Caki2 (cell line): ENCODE data around the gene EFCAB6. TPM values are rescaled to one million over a fixed set of nuclear protein-coding genes. Genes with fewer than 3 reads are reported as not detected.

Experiments used
- DNase-seq: peaks from one replicate; pipeline ENCODE4 v3.0.0-alpha.2; 2015; ENCODE audit warnings: low read depth
- in situ Hi-C: cut with HindIII; loops from 2 replicates; pipeline ENCODE4 v1.10.0; 2016; ENCODE audit warnings: low sequenced_read_pairs, low pct_unique_long_range_greater_than_20kb, mixed read lengths
- total RNA-seq: library from RNA; depleted of rRNA; stranded (reverse); fragments of >200 nt; shearing (Covaris generic); gene quantifications from 2 replicates; pipeline ENCODE4 v1.2.3, GENCODE V29; 2014; ENCODE audit warnings: low replicate concordance

Gene EFCAB6
- total RNA-seq, 1 experiment from 2014 or later: 0.98 TPM

DNA sequence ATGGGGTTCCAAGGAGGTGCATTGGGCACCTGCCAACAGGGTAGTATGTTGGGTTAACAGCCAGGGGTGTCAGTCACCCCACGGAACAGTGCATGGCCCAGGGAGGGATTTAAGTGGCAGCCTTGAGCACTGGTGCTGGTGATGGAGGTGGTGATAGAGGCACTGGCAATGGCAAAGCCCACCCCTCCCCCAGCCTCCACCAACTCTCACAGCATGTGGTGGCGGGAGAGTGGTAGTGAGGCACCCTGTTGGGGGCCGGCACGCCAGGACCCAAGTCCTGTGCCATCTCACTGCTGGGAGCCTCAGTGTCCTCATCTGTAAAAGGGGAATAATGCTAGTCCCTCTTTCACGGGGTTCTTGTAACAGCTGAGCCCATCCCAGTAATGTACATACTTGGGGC is 318.8 kb downstream of the EFCAB6 start:
- in situ Hi-C loops: no loop called here
- no peak for DNase-seq

DNA sequence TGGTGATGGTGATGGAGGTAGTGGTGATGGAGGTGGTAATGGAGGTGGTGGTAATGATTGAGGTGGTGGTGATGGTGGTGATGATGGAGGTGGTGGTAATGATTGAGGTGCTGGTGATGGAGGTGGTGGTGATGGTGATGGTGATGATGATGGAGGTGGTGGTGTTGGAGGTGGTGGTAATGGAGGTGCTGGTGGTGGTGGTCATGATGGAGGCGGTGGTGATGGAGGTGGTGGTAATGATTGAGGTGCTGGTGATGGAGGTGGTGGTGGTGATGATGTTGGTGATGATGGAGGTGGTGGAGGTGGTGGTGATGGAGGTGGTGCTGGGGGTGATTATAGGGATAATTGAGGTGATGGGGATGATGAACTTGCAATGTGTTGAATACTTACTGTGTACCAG is 320.4 kb downstream of the EFCAB6 start:
- in situ Hi-C loops: no loop called here
- no peak for DNase-seq

DNA sequence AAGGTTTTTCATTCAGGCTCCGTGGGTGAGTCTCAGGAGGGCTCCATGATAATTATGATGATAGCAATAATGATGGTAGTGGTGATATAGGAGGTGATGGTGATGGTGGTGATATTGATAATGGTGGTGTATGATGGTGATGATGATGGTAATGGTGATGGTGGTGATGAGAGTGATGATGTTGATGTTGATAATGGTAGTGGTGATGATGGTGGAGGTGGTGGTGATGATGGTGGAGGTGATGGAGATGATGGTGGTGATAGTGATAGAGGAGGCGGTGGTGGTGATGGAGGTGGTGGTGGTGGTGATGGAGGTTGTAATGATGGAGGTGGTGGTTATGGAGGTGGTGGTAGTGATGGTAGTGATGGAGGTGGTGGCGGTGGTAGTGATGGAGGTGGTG is 320.9 kb downstream of the EFCAB6 start:
- no peak for DNase-seq
- in situ Hi-C loops: no loop called here

DNA sequence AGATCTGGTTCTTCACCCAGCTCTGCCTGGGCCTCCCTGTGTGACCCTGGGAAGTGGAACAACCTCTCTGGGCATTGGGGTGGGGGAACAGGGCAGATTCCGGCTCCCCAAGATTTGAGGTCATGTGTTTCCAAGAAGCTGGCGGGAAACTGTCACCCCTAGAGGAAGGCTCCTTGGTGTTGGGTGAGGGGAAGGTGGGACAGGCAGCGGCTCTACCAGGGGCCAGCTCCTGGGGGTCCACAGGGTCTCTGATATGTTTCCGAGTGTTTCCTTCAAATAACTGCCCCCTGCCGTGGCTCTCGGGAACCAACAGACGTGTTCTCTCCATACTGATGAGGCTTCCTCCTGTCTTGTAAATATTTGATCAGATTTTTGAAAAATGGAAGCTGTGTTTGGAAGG is 321.8 kb downstream of the EFCAB6 start:
- in situ Hi-C loops: no loop called here
- no peak for DNase-seq

DNA sequence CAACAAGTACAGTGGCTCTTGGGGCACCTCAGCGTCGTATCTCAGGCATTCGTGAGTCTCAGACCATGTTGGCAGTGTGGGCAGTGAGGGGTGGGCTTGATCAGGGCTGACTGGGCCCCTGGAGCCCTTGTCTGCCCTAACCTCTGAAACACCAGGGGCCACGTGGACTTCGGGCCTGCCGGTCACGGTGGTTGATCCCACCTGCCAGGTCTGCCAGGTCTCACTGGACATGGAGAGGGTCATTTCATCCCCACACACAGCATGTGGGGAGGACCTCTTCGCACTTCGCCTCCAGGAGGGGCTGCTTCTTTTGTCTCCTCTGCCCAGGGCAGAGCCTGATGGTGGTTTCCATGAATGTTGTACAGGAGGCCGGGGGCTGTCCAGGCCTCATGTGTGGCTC is 323.2 kb downstream of the EFCAB6 start:
- in situ Hi-C loops: no loop called here
- DNase-seq: no peak

DNA sequence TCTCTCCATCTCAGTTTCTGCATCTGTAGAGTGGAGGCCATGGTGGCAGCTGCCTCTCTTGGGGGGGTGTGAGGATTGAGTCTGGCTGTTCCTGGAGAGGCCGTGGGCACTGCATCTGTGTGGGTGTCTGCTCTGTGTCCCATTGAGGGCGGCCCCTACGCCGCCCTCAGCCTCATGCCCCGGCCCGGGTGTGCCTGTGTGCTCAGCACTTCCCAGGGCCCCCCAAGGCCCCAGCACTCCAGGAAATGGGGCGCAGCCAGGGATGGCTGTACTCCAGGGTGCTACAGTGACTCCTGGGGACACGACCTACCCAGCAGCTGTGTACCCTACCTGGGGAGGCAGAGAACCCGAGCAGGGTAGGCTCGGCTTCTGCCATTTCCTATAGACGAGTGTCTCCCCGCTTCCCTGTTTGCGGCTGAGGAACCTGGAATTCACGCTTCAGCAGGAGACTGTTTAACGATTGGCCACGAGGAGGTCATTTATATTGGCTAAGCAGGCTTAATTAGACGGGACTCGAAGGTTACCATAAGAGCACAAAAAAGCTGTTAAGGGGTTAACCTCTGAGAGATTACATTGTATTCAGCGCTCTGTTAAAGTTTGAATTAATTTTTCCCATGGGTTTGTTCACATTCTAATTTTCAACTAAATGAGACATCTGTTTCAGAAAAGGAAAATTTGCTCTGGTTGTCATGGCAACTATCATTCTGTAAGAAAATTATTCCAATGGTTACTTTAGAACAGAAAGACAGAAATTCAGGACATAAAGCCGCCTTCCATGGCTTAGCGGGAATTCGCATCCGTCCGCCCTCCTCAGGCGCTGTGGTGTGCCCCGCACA is 323.9 kb downstream of the EFCAB6 start:
- in situ Hi-C loops: no loop called here
- no peak for DNase-seq

DNA sequence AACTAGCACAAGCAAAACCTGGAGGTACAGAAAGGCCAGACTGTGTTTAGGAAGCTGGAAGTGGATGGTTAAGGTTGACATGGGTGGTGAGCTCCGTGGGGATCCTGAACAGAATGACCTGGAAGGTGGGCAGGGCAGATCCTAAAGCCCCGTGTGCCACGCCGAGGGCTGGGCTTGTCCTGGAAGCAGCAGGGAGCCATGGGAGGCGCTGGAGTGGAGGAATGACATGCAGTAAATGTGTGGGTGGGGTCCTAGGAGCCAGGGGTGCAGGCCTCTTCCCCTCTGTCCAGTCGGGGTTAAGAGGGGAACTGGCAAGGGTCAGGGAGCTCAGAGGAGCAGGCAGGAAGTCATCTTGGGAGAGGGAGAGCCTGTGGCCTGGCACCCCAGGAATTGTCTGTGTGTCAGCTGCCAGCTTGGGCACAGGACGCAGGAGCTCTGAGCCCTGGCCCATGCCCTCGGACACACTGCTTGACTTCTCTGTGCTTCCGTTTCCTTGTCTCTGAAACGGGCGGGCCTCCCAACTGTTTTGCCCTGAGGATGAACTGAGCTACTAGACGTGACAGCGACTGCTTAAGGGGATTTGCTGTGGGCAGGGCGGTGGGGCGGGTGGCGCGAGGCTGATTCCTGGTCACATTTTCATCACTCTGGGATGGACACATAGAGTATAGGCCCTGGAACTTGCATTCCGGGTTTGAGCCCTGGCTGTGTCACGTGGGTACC is 324.6 kb downstream of the EFCAB6 start:
- in situ Hi-C loops: no loop called here
- DNase-seq: no peak

DNA sequence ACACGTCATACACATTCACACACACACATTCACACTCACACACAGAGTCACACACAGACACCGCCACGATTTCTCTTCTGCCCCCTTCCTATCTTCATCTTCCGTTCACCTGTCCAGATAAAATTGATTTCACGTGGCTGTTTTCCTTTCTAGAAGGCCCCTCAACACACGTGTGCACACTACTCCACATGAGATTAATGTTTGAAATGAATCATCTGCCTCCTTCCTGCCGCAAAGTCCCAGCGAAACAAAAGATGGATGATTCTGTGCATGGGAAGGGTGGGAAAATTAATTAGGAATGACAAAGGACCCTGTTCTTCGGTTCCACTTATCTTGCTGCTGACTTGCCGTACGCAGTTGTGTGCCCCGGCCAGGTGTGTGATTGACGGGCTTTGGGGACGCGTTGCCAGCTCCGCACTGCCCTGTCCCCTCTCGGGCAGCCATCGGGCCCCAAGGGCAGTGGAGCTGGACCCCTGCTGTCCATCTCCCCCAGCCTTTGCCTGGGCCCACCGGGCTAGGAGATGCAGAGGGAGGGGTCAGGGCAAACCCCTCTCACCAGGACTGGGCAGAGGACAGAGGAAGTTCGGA is 326.5 kb downstream of the EFCAB6 start:
- in situ Hi-C loops: no loop called here
- DNase-seq: no peak

DNA sequence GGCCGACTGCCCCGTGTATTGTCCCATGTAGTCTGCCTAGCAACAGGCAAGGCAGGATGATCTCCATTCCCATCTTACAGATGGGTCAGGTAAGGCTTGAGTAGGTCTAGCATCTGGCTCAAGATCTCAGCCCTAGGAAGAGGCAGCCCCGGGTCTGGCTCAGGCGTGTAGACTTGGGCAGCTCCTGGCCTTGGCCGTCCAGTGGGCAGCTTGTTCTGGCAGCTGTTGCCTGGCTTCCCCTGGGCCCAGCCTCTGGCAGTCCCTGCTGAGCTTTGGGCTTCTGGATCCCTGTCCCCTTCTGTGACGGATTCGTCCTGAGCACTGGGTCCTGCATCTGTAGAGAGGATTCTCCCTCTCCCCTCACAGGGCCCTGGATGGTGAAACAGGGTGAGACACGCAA is 327.9 kb downstream of the EFCAB6 start:
- in situ Hi-C loops: no loop called here
- no peak for DNase-seq

DNA sequence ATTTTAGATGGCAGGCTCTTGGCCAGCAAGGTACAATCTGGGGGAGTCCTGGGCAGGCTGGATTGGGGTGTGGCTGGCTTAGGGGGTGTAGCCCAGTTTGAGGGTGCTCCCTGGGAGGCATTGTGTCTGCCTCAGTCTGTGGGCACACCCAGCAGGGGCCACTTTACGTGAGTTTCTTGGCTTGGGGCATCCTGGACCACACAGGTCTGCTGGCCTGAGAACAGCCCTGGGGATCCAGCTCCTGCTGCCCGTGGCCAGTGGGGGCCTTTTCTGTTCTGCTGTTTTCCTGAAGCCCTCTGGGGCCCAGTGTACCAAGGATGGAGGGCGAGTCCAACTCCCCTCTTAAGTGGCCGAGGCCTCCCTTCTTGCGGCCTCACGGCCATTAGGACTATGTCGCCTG is 328.4 kb downstream of the EFCAB6 start:
- in situ Hi-C loops: no loop called here
- DNase-seq: no peak

DNA sequence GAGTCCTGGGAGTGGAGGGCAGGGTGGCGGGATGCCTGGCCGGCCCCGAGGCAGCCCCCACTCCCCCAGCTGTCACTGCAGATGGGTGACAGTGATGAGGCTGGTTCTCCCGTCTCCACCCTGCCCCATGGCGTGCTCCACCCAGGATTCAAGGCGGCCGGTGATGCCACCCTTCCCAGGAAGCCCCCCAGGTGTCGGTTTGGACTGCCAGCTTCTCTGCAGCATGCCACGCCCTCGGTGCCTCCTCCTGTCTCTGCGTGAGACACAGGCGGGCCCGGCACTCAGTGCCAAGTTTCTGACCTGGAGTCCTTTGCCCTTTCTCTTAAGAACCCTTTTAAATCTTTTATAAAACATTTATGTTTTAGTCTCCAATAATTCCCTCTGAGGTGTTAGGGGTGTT is 328.8 kb downstream of the EFCAB6 start:
- in situ Hi-C loops: no loop called here
- DNase-seq: no peak

DNA sequence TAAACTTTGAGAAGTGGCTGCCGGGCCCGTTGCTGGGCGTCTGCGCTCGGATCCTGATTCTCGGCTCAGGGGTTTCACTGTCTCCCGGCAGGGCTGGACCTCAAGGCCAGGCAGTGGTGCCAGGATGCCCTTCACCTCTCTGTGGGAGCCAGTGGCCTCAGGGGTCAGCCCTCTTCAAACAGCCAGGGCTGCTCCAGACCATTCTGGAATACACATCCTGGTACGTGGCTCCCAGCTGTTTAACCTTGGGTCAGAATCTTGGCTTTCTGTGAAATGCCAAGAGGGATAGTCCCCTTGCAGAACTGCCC is 329.8 kb downstream of the EFCAB6 start:
- in situ Hi-C loops: no loop called here
- DNase-seq: no peak

DNA sequence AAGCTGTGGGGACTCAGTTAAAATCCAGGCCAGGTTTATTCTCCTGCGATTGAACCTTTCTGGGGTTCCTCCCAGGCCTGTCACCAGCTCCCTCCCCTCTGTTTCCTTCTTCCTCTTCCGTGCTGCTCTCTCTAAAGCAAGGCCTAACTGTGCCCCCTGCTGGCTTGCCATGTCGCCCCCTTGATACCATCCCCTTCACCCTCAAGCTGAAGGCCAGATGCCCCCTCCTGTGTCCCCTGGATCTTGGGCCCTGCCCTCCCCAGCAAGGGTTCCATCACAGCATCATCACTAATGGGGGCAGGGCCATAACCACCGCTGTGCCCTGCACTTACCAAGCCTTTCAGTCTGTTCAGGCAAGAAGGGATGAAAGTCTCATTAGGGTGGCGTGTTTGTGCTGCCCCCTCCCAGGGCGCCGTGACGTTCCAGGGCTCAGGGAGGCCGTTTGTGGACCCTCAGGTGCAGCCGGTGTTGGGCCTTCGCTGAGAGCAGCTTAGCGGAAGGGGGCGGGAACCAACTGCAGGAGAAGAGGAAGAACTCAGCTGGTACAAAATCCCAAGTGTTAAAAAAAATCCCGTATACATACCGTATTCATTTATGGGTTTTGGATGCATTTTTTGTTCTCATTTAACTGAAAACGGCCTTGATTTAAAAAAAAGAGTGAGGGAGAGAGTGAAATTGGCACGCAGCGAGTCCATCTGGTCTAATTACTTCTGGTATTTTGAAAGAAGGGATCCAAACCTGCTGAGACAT is 330.4 kb downstream of the EFCAB6 start:
- no peak for DNase-seq
- in situ Hi-C loops: no loop called here

DNA sequence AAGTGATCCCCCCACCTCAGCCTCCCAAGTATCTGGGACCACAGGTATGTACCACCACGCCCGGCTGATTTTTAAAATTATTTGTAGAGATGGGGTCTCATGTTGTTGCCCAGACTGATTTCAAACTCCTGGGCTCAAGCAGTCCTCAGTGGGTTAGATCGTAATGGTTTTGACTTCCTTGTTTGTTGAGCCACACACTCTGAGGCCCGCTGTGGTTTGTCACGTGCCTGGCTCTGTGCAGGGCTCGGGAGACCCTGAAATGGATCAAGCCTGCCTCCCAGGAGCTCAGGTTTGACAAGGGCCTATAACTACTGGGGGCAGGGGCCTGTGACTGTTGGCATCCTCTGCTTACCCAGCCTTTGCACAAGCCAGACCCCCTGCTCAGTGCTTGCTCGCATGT is 332.1 kb downstream of the EFCAB6 start:
- no peak for DNase-seq
- in situ Hi-C loops: no loop called here

DNA sequence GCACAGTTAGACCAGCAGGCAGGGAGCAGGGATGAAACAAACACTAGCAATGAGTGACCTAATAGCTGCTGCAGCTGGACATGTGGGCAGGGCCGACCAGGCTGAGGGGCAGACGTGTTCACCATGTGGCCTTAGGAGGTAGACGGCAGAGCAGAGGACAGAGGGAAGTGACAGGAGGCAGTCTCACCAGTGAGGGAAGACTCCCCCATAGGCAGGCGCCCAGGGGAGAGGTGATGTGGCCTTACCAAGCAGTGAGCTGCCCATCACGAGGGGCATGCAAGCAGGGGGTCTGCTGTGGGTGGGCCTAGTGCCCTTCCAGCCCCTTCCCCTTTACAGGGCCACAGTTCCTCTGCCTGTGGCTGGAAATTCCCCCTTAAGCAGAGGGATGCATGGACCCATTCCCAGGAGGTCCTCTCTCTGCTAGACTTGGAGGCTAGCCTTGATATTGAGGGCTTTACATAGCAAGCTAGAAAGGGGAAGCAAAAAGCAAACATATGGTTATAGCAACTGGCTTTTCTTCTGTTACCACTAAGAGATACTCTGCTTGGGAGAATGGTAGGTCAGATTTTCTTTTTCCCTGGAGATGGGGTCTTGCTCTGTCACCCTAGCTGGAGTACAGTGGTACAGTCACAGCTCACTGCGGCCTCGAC is 332.7 kb downstream of the EFCAB6 start:
- DNase-seq: no peak
- in situ Hi-C loops: no loop called here
